GM19025 (cell line): Measurements from ENCODE around the gene TESK2.
"Not testable (repeated sequence)": the region's sequence is repeated elsewhere in the genome, so short reads cannot be mapped to it uniquely, and the experiment has no call there.

Experiments
- ATAC-seq: cut with Tn5 transposase; IDR thresholded peaks from one replicate; pipeline ENCODE4 v1.9.1; 2021; ENCODE audit warnings: mild to moderate bottlenecking, low read depth, moderate library complexity; ENCODE audit not compliant: unreplicated experiment

Gene TESK2

GRCh38 chr1:45421935-45422334 is 69.0 kb downstream of the TESK2 start:
- ATAC-seq, result no peak

- ATAC-seq, result no peak
These were observed 76.2 kb downstream of the TESK2 start for GRCh38 chr1:45414746-45415145.

- ATAC-seq, result no peak
These were observed 78.1 kb downstream of the TESK2 start for GRCh38 chr1:45412899-45413298.

GRCh38 chr1:45411510-45411899 is 79.5 kb downstream of the TESK2 start:
- ATAC-seq, result no peak

GRCh38 chr1:45410850-45411509 is 80.0 kb downstream of the TESK2 start:
- no peak for ATAC-seq

GRCh38 chr1:45409276-45409675 is 81.7 kb downstream of the TESK2 start:
- no peak for ATAC-seq

- ATAC-seq, result no peak
These were observed 83.2 kb downstream of the TESK2 start for GRCh38 chr1:45407629-45408287.

GRCh38 chr1:45405636-45406035 is 85.3 kb downstream of the TESK2 start:
- ATAC-seq, result no peak

- ATAC-seq, result no peak
These were observed 87.2 kb downstream of the TESK2 start for GRCh38 chr1:45403718-45404117.

- no peak for ATAC-seq
These were observed 87.7 kb downstream of the TESK2 start for GRCh38 chr1:45403298-45403697.

GRCh38 chr1:45401524-45401923 is 89.4 kb downstream of the TESK2 start:
- no peak for ATAC-seq

- no peak for ATAC-seq
These were observed 90.9 kb downstream of the TESK2 start for GRCh38 chr1:45400049-45400448.

- no peak for ATAC-seq
These were observed 93.7 kb downstream of the TESK2 start for GRCh38 chr1:45397285-45397684.

GRCh38 chr1:45395582-45395981 is 95.4 kb downstream of the TESK2 start:
- no peak for ATAC-seq

GRCh38 chr1:45395051-45395450 is 95.9 kb downstream of the TESK2 start:
- no peak for ATAC-seq

GRCh38 chr1:45394342-45394741 is 96.6 kb downstream of the TESK2 start:
- peak; percentile 62 for ATAC-seq

- peak; percentile 66 for ATAC-seq
These were observed 97.2 kb downstream of the TESK2 start for GRCh38 chr1:45393718-45394302.

- ATAC-seq, result no peak
These were observed 104.7 kb downstream of the TESK2 start for GRCh38 chr1:45386219-45386618.

- ATAC-seq, result no peak
These were observed 105.7 kb downstream of the TESK2 start for GRCh38 chr1:45385302-45385701.

GRCh38 chr1:45384213-45384612 is 106.8 kb downstream of the TESK2 start:
- not testable (repeated sequence) for ATAC-seq

- no peak for ATAC-seq
These were observed 107.8 kb downstream of the TESK2 start for GRCh38 chr1:45383191-45383590.

GRCh38 chr1:45381243-45381642 is 109.7 kb downstream of the TESK2 start:
- ATAC-seq, result no peak
